ENCODE results near the gene ANKRD29. TPM values are rescaled to one million over a fixed set of nuclear protein-coding genes. Genes with fewer than 3 reads are reported as not detected.

Gene ANKRD29
- total and polyA plus RNA-seq, 2 experiments from 2014 or later, result 6.6 to 36.6 TPM

GRCh38 chr18:23572012-23572411, 90.7 kb downstream of the ANKRD29 start:
- no peak overlapping the region for H3K4me2 ChIP-seq
- Mint-ChIP-seq H3K27ac (no peak overlapping the region), H3K27me3 (ENCODE audit: insufficient read depth, low read depth, poor library complexity) (no peaks in the 10 kb centered on the region), H3K9me3 (no peaks in the 10 kb centered on the region), H3K4me1 (peaks cover 15% of the 10 kb centered on the region), H3K4me3 (no peak overlapping the region), H3K36me3 (ENCODE audit: low read depth) (peaks cover 42% of the 10 kb centered on the region)
- no peak overlapping the region for H3K4me3 ChIP-seq
- H3K36me3 ChIP-seq (ENCODE audit: insufficient read depth), result peaks cover 35% of the 10 kb centered on the region; the same call in 1 of the 2 replicates
- H3K4me1 ChIP-seq (ENCODE audit: insufficient read depth), result peaks cover 6% of the 10 kb centered on the region
- H3K27ac ChIP-seq (ENCODE audit: low read depth), result 0 out of 2 replicates have a peak overlapping the region, but pooled peaks have one; percentile 1
- ATAC-seq, result no peak
- no peaks in the 10 kb centered on the region for H3K27me3 ChIP-seq (ENCODE audit: insufficient read depth)
- no peak overlapping the region for H2AFZ ChIP-seq
- H3K9me2 ChIP-seq (ENCODE audit: insufficient read depth), result no peaks in the 10 kb centered on the region
- H3K79me2 ChIP-seq (replicated peaks; ENCODE audit: insufficient read depth), result peaks cover 23% of the 10 kb centered on the region
- H4K20me1 ChIP-seq (replicated peaks; ENCODE audit: insufficient read depth), result peaks cover 8% of the 10 kb centered on the region; the same call in 1 of the 2 replicates
- no peaks in the 10 kb centered on the region for H3F3A ChIP-seq (replicated peaks; ENCODE audit: low read depth)
- no peak for DNase-seq (ENCODE audit: low spot score)
- no peak for TF ChIP-seq EZH2 (IDR thresholded peaks at IDR 0.05; ENCODE audit: low read depth, unreplicated experiment)
- no peak for TF ChIP-seq ZNF331 (CRISPR knock-in tag; IDR thresholded peaks at IDR 0.05; ENCODE audit: low read depth)
- TF ChIP-seq NANOG (IDR thresholded peaks at IDR 0.05; ENCODE audit: borderline replicate concordance), result no peak
- no peak for TF ChIP-seq CREB1 (CRISPR knock-in tag; IDR thresholded peaks at IDR 0.05; ENCODE audit: low read depth)
- TF ChIP-seq ZNF462 (CRISPR knock-in tag; IDR thresholded peaks at IDR 0.05), result no peak
- TF ChIP-seq CTCF (conservative IDR thresholded peaks at IDR 0.05; ENCODE audit: low read depth in 2 of 2), result no peak
- TF ChIP-seq JUNB (IDR thresholded peaks at IDR 0.05; ENCODE audit: unreplicated experiment), result no peak
- no peak for TF ChIP-seq ZNF114 (CRISPR knock-in tag; IDR thresholded peaks at IDR 0.05)
- TF ChIP-seq ETS1 (IDR thresholded peaks at IDR 0.05), result no peak
- no peak for TF ChIP-seq REST (IDR thresholded peaks at IDR 0.05; ENCODE audit: unreplicated experiment)
- TF ChIP-seq POLR2AphosphoS5 (IDR thresholded peaks at IDR 0.05; ENCODE audit: low read depth), result no peak
- TF ChIP-seq STAT1 (IDR thresholded peaks at IDR 0.05; ENCODE audit: unreplicated experiment), result no peak
- no peak for TF ChIP-seq EZH2phosphoT487 (IDR thresholded peaks at IDR 0.05; ENCODE audit: unreplicated experiment)
